Erythroblast (primary cell): Measurements from ENCODE around the gene CDT1.
"Not testable (repeated sequence)": the region's sequence is repeated elsewhere in the genome, so short reads cannot be mapped to it uniquely, and the experiment has no call there.

ENCODE experiments used
- DNase-seq, 2 experiments: peaks; one replicate each; lab custom pipeline; 2025; lab: John Stamatoyannopoulos, UW
- GATA1 ChIP-seq: IDR thresholded peaks from 2 replicates; pipeline ENCODE4 v1.6.1; 2011; ENCODE audit warnings: low read depth, mild to moderate bottlenecking, control low read depth, low read length, moderate library complexity
- POLR2A ChIP-seq: IDR thresholded peaks from 2 replicates; pipeline ENCODE4 v1.6.1; 2011; ENCODE audit warnings: mild to moderate bottlenecking, low read length

CDT1 gene

DNA sequence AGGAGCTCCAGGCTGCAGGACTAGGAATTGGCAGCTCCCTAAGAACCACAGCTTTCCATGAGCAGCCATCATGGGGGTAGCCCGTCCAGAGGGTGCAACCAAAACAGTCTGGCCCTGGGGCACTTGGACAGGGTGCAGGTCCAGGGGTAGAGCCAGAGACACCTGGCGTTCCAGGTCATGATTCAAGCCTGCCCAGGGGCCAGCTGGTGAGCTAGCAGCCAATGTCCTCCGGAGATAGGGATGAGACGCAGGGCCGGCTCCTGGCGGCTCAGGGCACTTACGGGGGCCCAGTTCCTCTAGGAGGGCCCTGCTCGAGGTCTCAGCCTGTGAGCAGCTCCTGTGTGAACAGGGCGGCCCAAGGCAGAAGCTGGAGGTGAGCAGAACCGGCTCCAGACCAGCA, 40.6 kb upstream of the CDT1 start:
- DNase-seq, result no peak
- TF ChIP-seq GATA1 (no peak), POLR2A (no peak)

DNA sequence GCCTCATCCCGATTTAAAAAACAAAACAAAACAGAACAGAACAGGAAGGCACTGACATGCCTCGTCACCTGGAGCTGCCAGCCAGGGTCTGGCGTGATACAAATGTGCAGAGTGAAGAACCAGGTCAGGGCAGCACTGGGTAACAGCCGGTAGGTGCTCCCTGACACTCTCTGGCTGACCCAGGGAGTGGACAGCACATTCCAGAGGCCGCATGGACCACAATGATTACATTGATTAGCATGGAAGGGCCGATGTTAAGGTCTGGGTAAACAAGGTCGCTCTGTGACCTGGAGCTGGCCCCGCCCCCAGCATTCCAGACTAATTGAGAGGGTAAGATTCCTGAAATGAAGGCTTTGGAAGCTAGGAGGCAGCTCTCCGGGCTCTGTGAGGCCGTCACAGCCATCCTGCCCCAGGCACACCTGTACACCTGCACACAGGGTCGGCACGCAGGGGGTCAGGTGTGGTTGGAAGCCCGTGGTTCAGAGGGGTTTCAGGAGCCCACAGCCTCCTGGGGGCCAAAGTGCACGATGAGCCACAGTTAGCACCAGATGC, 40.0 kb upstream of the CDT1 start:
- DNase-seq, result no peak
- TF ChIP-seq GATA1, result no peak
- no peak for TF ChIP-seq POLR2A

DNA sequence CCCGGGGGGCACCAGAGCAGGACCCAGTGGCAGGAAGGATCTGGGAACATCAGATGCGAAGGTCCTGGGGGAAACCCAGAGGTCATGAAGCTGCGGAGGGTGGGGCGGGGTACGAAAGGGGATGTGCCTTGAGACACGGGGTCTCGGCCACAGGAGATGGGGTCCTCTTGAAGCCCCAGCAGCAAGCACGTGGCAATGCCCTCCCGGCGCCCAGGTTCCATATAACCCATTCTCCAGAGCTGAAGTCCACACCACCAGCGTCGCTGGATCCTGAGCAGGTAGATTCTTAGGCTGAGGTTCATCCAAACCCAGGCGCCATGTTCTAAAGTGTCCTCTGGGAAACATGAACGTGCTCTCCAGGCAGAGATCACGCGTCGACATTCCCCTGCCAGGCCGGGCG, 39.5 kb upstream of the CDT1 start:
- DNase-seq, result no peak
- TF ChIP-seq GATA1, result no peak

DNA sequence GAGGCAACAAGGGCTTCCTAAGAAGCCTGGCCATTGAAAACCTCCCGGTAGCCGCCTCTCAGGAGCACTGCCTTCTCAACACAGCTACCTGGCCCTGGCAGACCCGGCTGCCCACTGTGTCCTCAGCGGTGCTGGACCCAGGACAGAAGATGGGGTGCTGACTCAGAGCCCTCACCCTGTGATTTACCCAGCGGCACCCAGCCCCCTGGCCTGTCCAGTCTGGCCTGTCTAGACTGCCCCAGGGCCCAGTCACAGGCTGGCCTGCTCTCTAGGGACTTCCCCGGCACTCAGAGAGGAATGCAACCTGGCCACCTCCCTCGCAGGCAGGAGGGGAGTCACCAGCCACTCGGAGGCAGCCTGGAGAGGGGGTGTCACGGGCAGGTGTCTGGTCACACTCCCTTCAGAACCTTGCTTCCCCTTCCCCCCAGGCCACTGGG, 38.7 kb upstream of the CDT1 start:
- TF ChIP-seq POLR2A (no peak), GATA1 (no peak)
- no peak for DNase-seq

DNA sequence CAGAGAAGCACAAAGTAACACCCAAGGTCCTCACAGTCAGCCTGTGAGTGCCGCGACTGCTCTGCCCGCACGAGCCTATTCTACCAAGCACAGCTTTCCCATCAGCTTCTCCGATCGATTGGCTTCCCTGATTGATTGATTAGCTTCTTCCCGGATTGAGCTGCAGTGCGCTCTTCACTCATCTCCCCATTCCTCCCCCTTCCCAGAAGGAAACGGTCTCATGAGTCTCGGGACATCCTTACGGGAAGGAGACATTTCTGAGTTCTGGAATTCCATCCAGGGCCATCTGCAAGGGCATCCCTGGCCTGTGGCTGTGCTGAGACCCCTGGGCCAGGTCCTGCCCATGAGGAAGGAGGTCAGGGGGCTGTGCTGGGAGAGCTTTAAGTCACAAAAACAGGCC, 36.6 kb upstream of the CDT1 start:
- DNase-seq, result no peak
- TF ChIP-seq POLR2A (no peak), GATA1 (no peak)

DNA sequence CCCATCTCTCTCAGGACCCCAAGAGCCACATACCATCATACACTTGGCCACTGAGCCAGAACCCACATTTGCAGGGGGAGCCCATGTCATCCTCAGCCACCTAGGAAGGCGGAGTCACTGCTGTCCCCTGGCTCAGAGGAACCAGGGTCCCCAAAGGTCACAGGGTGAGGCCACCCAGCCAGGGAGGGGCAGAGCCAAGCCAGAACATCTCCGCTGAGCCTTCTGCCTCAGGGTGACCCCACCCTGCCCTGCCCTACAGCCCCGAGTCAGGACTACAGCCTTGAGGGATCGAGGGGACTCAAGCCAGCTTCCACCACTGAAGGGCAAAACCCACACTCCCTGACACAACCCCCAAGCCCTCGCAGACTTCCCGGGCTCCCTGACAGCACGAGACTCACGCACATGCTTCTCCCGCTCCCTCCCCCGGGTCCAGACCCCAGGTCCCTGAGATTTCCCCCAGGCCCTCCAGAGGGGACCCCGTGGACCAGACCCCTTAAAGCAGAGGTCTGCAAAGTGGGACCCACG, 36.0 kb upstream of the CDT1 start:
- TF ChIP-seq POLR2A (no peak), GATA1 (no peak)

DNA sequence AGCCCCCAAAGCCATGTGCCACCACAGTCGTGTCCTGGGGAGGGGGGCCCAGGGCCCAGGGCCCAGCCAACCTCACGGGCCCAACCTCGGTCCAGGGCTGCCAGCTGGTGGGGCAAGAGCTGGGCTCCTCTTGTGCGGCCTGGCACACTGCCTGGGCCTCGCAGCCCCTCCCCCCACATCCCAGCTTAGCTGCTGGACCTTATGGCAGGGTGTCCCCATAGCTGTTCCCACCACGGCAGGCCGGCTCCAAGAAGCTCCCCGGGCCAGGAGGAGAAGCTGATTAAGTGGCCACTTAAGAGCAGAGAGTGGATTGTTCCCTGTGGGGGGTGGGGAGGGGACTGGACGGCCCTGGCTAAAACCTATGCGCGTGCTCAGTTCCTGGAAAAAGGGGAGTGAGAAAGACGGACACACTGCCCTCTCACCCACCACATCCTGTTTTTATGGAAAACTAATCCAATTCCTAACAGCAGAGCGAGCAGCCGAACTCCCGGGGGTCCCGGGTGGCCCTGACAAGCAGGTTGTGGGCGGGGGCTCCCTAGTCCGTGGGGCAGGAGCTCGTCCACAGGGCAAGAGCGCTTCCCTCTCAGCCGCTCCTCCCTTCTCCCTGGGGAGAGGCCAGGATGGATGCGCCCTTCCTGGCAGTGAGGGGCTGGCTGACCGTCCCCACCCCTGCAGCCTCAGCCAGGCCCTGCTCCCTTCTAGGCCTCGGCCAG, 35.4 kb upstream of the CDT1 start:
- DNase-seq, result no peak
- no peak for TF ChIP-seq POLR2A
- no peak for TF ChIP-seq GATA1

More for the DNA sequence above, 36.0 kb upstream of the CDT1 start:
- DNase-seq, result peak; percentile 50 to 60

DNA sequence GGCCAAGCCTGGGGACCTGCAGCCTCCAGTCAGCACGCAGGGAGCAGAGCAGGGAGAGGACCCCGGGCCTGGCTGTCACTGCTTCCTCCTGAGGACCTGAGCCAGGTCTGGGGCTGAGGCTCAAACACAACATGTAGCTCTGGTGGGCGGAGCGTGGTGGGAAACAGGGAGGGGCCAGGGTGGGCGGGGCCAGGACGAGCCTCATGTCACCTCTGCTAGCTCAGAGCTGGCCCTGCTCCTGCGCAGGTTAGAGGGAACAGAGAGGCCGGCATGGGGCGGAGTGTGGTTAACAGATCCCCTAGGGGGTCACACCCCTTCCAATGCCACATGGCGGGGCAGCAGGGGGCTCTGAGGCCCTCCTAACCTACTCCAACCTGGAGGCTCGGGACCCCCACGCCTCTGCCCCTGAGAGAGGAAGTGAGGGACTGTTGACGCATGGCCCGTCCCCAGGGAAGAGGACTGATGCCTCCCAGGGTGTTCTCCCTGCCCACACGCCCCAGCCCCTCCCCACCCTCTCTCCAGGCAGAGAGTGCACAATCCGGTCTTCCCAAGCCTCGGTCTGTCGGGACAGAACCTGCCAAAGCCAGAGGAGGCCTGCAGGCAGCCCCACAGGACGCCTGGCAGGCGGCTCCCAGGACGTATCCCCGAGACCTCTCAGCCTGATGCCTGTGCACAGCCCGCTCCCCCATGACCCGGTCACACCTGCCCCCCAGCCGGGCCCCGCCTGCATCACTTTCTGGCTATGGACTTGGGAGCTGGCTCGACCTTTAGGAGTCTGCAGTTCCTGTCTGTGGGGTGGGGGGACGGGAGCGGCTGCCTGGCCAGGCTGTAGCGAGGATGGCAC, 33.8 kb upstream of the CDT1 start:
- DNase-seq, result peak; percentile 74 to 84
- TF ChIP-seq GATA1, result no peak
- no peak for TF ChIP-seq POLR2A

DNA sequence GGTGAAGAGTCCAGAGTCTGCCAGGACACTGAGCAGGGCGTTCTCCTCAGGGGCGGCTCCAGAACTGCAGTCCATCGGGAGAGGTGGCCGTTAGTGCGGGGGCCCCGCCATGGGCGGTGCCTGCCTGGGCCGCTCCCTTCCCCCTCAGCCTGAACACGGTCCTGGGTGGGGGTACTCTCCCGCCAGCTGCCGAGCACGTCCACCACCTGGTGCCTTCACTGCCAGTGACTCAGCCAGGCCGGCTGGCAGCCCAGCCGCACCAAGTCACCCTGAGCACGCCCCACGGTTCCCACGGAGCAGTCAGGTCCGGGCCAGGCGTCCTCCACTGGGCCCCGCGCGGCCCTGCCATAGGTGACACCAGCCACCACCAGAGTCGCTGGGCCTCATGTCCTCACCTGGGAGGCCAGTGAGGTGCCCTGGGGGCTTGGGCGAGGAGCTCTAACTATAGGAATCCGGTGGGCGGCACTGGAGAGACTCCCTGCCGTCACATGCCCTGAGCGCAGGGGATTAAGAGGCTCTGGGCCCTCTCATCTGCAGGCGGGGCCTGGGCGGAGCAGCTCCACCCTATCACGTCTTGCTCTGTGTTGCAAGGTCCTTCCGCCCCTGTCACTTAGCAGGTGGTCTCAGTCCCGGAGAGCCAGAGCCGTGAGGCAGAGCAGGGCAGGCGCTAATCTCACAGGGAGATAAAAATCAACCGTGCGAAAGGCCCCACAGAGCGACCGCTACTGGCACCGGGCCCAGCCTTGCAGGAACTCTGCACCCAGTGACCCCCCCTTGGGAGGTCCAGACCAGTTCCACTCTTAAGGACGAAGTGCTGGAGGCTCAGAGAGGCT, 32.9 kb upstream of the CDT1 start:
- DNase-seq, result peak; percentile 89 to 91
- no peak for TF ChIP-seq POLR2A
- TF ChIP-seq GATA1, result no peak

DNA sequence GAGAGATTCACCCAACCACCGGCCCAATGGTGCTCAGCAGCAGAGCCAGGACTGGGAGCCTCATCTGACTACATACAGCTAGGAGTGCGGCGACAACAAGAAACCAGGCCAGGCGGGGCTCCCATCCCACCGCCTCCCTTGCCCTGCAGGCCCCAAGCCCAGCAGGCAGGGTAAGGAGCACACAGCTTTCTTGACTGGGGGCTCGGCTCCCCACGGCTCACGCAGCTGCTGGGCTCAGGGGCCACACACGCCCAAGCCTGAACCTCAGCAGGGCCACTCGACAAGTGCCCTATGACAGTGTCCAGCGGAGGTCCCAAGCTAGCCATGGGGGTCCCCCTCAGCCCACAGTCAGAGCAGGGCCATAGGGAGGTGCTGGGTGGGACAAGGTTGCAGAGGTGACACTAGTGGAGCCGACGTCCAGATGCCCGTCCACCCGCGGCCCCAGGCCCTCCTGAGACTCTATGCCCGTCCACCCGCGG, 32.3 kb upstream of the CDT1 start:
- TF ChIP-seq GATA1, result no peak
- no peak for TF ChIP-seq POLR2A
- DNase-seq, result no peak

DNA sequence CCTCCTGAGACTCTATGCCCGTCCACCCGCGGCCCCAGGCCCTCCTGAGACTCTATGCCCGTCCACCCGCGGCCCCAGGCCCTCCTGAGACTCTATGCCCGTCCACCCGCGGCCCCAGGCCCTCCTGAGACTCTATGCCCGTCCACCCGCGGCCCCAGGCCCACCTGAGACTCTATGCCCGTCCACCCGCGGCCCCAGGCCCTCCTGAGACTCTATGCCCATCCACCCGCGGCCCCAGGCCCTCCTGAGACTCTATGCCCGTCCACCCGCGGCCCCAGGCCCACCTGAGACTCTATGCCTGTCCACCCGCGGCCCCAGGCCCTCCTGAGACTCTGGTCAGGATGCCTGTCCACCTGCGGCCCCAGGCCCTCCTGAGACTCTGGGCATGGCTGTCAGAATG, 31.8 kb upstream of the CDT1 start:
- not testable (repeated sequence) for DNase-seq

DNA sequence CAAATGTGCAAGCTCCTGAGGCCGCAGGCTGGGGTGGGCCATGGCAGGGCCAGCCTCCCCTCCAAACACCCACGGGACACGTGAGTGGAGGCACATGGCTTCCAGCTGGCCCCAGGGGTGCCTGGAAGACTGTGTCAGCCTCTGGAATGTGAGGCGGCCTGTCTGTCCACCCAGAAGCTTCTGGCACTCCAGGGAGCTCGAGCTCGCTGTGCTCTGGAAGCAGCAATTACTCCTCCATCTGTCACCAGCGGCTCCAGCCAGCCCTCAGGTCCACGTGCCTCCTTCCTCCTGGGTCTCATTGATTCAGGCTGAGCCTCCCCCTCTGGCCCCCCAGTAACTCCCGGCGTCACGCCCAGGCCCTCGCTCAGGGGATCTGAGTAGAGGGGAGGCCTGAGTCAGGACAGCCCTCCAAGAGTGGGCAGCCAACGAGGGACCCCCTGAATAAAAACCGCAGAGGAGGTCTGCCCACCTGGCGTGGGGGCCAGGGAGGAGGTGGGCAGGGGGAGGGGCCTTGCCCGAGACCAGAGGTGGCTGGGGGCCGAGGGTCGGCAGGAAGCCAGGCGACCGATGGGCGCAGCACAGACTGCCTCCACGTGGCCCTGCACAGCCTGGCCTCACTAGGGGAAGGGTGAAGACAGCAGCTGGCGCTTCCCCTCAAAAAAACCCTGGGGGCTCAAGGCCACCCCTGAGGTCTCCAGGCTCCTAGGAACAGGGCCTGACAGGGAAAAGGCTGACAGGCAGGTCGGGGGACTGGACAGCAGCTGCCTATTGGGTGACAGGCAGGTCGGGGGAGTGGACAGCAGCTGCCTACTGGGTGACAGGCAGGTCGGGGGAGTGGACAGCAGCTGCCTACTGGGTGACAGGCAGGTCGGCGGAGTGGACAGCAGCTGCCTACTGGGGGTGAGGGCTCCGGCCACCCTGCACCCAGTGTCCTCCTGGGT, 30.4 kb upstream of the CDT1 start:
- peak; percentile 52 to 60 for DNase-seq
- TF ChIP-seq POLR2A (no peak), GATA1 (no peak)

DNA sequence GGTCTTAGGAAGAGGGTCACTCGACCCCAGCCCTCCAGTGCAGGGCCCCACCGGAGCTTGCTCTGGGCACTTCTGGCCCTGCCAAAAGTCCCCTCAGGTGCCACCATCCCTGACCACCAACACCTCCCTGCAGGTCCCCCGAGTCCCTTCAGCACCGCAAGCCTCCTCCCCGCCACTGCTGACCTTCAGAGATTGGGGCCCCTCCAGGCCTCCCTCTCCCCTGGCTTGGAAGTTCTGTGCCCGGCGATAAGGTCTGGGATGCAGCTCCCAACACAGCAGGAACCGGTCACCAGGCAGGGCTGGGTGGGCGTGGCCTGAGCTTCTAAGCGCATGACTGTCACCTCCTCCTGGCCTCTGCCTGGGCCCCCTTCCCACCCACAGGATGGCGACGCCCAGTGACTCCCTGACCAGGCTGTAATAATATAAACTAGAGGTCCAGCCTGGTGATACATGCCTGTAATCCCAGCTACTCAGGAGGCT, 29.7 kb upstream of the CDT1 start:
- DNase-seq, result peak; percentile 92 to 93
- no peak for TF ChIP-seq POLR2A
- TF ChIP-seq GATA1, result no peak
